ENCODE measurements around the gene CDKN1A. TPM values are rescaled to one million over a fixed set of nuclear protein-coding genes. Genes with fewer than 3 reads are reported as not detected.

CDKN1A gene
- total RNA-seq, 5 donors from 2014 or later (not counting 1 experiment from before 2014, with no cell fraction given), result 9.6 to 88.9 (median 11.8) TPM

DNA sequence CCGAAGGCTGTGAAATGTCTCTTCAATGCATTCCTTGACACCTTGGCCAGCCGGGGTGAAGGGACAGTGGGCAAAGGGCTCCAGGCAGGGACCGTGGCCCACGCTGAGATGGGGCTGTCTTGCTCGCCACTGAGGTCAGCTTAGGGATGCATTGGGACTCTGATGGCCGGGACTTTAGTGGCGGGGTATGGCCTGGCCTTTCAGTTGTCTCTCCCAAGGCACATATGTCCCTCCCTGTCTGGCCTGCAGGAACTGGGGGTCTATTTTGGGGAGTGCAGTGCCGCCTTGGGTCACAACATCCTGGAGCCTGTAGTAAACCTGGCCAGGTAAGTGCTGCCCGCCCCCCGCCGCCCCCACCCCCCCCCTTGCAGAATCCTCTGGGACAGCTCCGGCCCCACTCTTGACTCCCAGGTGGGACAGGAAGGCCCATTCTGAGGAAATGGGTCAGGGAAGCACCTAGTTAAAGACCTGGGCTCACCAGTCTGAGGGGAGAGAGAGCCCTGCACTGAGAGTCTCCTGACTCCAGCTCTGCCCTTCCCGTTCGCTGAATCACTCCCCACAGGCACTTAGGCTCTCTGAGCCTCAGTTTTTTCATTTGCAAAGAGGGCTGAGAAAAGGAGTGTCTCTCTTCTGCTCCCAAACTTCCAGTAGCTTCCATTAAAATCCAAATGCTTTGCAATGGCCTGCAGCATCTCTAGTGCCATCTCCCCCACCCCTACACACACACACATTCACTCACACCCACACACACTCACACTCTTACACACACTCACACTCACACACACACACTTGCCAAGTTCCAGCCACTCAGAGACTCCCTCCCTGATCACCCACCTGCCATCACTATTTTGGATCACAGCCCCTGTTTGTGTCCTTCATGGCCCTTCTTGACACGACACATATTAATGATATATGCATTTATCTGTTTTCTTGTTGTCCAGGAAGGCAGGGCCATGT lies 52.2 kb downstream of the CDKN1A start:
- Histone ChIP-seq H3K4me3 (ENCODE audit: control insufficient read depth in 1 of 2, extremely low read depth in 1 of 2, low read length in 1 of 2) (no peak overlapping the region), H3K36me3 (ENCODE audit: control insufficient read depth in 2 of 2, extremely low read depth in 1 of 2, insufficient read depth in 1 of 2, low read length in 1 of 2) (no peaks in the 10 kb centered on the region), H3K27me3 (replicated peaks in 1 of 2; ENCODE audit: control insufficient read depth in 2 of 2, extremely low read depth in 1 of 2, insufficient read depth in 2 of 2, low read length in 1 of 2) (peaks cover 0 to 4% of the 10 kb centered on the region in 2 experiments), H3K4me1 (ENCODE audit: control insufficient read depth in 1 of 2, extremely low read depth in 1 of 2, insufficient read depth in 2 of 2, low read length in 2 of 2) (peaks cover 0 to 19% of the 10 kb centered on the region in 2 experiments), H3K9me3 (no peaks in the 10 kb centered on the region), H3K27ac (ENCODE audit: low read length) (no peak overlapping the region)
- WGBS (ENCODE audit: insufficient coverage), result 94% methylated on average over 8 of the region's 15 CpGs
- peaks cover 20 to 29% (median 26%) of the 10 kb centered on the region in 3 donors for H3K4me1 Mint-ChIP-seq
- DNase-seq (no peak), ATAC-seq (replicated peaks in 1 of 4) (no peak)
- H3K36me3 Mint-ChIP-seq, result no peaks in the 10 kb centered on the region
- ChIA-PET POLR2A (no interaction called here), CTCF (no interaction called here)
- H3K4me3 Mint-ChIP-seq, result no peak overlapping the region
- H3K27me3 Mint-ChIP-seq, result peaks cover 3 to 4% of the 10 kb centered on the region in 2 donors
- H3K9me3 Mint-ChIP-seq, result no peaks in the 10 kb centered on the region
- no peak overlapping the region for H3K27ac Mint-ChIP-seq

GRCh38 chr6:36731622-36732310 lies 53.3 kb downstream of the CDKN1A start:
- H3K4me3 Mint-ChIP-seq, result no peak overlapping the region
- no peak for DNase-seq
- no peaks in the 10 kb centered on the region for H3K9me3 ChIP-seq
- peaks cover 0 to 4% of the 10 kb centered on the region in 2 experiments for H3K27me3 ChIP-seq (replicated peaks in 1 of 2; ENCODE audit: control insufficient read depth in 2 of 2, extremely low read depth in 1 of 2, insufficient read depth in 2 of 2, low read length in 1 of 2)
- H3K27me3 Mint-ChIP-seq, result peaks cover 3 to 4% of the 10 kb centered on the region in 2 donors
- no peaks in the 10 kb centered on the region for H3K9me3 Mint-ChIP-seq
- no peak overlapping the region for H3K27ac ChIP-seq (ENCODE audit: low read length)
- H3K4me1 ChIP-seq (ENCODE audit: control insufficient read depth in 1 of 2, extremely low read depth in 1 of 2, insufficient read depth in 2 of 2, low read length in 2 of 2), result peaks cover 0 to 22% of the 10 kb centered on the region in 2 experiments
- no peak overlapping the region for H3K27ac Mint-ChIP-seq
- H3K36me3 ChIP-seq (ENCODE audit: control insufficient read depth in 2 of 2, extremely low read depth in 1 of 2, insufficient read depth in 1 of 2, low read length in 1 of 2), result no peaks in the 10 kb centered on the region
- 85% methylated on average over 5 of the region's 12 CpGs for WGBS (ENCODE audit: insufficient coverage)
- H3K36me3 Mint-ChIP-seq, result no peaks in the 10 kb centered on the region
- CTCF ChIA-PET, result interaction anchor here (0.6 to 1.1 kb wide), 2 partner anchors 35 to 153 kb away, joined by 3 to 4 read pairs; no protein-coding TSS in a partner anchor
- POLR2A ChIA-PET, result no interaction called here
- ATAC-seq (replicated peaks in 1 of 4), result no peak
- H3K4me3 ChIP-seq (ENCODE audit: control insufficient read depth in 1 of 2, extremely low read depth in 1 of 2, low read length in 1 of 2), result no peak overlapping the region
- peaks cover 20 to 27% (median 25%) of the 10 kb centered on the region in 3 donors for H3K4me1 Mint-ChIP-seq

DNA sequence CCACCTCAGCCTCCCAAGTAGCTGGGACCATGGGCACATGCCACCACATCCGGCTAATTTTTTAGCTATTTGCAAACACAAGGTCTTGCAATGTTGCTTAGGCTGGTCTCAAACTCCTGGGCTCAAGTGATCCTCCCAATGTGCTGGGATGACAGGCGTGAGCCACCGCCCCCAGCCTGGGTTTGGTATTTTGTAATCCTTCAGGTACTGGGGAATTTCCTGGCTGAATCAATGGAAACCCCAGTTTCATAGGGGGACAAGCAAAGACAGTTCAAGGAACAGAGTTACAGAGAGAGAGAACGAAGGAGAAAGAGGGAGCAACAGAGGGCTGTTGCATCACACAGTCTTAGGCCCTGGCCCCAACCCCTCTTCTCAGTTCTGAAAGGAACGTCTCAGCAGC lies 54.8 kb downstream of the CDKN1A start:
- DNase-seq (no peak), ATAC-seq (replicated peaks in 1 of 4) (no peak)
- Histone ChIP-seq H3K4me3 (ENCODE audit: control insufficient read depth in 1 of 2, extremely low read depth in 1 of 2, low read length in 1 of 2) (no peak overlapping the region), H3K27me3 (replicated peaks in 1 of 2; ENCODE audit: control insufficient read depth in 2 of 2, extremely low read depth in 1 of 2, insufficient read depth in 2 of 2, low read length in 1 of 2) (peaks cover 0 to 4% of the 10 kb centered on the region in 2 experiments), H3K9me3 (no peaks in the 10 kb centered on the region), H3K4me1 (ENCODE audit: control insufficient read depth in 1 of 2, extremely low read depth in 1 of 2, insufficient read depth in 2 of 2, low read length in 2 of 2) (peaks cover 0 to 16% of the 10 kb centered on the region in 2 experiments), H3K36me3 (ENCODE audit: control insufficient read depth in 2 of 2, extremely low read depth in 1 of 2, insufficient read depth in 1 of 2, low read length in 1 of 2) (no peaks in the 10 kb centered on the region), H3K27ac (ENCODE audit: low read length) (no peak overlapping the region)
- H3K27me3 Mint-ChIP-seq, result peaks cover 3 to 4% of the 10 kb centered on the region in 2 donors
- ChIA-PET POLR2A (no interaction called here), CTCF (no interaction called here)
- no peak overlapping the region for H3K27ac Mint-ChIP-seq
- peaks cover 6 to 12% (median 10%) of the 10 kb centered on the region in 3 donors for H3K4me1 Mint-ChIP-seq
- no peak overlapping the region for H3K4me3 Mint-ChIP-seq
- H3K36me3 Mint-ChIP-seq, result no peaks in the 10 kb centered on the region
- no peaks in the 10 kb centered on the region for H3K9me3 Mint-ChIP-seq
- WGBS (ENCODE audit: insufficient coverage), result 100% methylated on average over 1 of the region's 5 CpGs

DNA sequence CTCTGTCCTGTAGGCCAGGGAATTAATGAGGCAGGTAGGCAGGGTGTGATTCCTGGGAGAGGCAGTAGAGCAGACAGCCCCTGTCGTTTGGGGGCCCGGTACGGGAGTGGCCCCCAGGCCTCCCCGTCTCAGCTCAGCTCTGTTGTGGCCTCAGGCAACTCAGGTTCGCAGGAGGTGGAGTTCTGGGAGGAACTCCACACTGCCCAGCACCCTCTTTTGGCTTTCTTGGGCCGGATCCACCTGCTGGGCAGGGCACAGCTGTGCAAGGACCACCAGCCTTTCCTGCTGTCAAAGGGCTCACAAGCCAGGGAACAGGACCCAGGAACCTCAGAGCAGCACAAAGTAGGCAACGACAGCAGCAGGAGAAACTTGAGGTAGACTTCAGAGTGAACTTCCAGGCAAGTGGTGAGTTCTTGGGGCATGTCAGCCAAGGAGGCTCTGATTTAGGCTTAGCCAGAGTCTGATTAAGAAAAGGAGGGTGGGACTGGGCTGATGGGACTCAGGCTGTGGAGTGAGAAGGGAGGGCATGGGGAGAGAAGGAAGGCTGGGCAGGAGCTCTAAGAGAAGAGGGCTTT lies 56.1 kb downstream of the CDKN1A start:
- Mint-ChIP-seq H3K27ac (no peak overlapping the region), H3K9me3 (no peaks in the 10 kb centered on the region), H3K4me1 (peaks cover 6 to 8% (median 6%) of the 10 kb centered on the region in 3 donors), H3K4me3 (peak overlapping the region in 2 of 3 donors; percentile 45 to 64), H3K27me3 (peaks cover 3 to 4% of the 10 kb centered on the region in 2 donors), H3K36me3 (no peaks in the 10 kb centered on the region)
- ChIA-PET POLR2A (interaction anchor here (0.6 to 0.8 kb wide), 2 partner anchors 180 to 195 kb away, joined by 3 to 4 read pairs; no protein-coding TSS in a partner anchor), CTCF (interaction anchor here in 1 of 2 donors (0.7 to 1.0 kb wide), 3 partner anchors 21 to 302 kb away, joined by 3 read pairs; no protein-coding TSS in a partner anchor)
- Histone ChIP-seq H3K9me3 (no peaks in the 10 kb centered on the region), H3K27ac (ENCODE audit: low read length) (no peak overlapping the region), H3K4me1 (ENCODE audit: control insufficient read depth in 1 of 2, extremely low read depth in 1 of 2, insufficient read depth in 2 of 2, low read length in 2 of 2) (peaks cover 0 to 14% of the 10 kb centered on the region in 2 experiments), H3K27me3 (replicated peaks in 1 of 2; ENCODE audit: control insufficient read depth in 2 of 2, extremely low read depth in 1 of 2, insufficient read depth in 2 of 2, low read length in 1 of 2) (peaks cover 0 to 4% of the 10 kb centered on the region in 2 experiments), H3K36me3 (ENCODE audit: control insufficient read depth in 2 of 2, extremely low read depth in 1 of 2, insufficient read depth in 1 of 2, low read length in 1 of 2) (no peaks in the 10 kb centered on the region), H3K4me3 (ENCODE audit: control insufficient read depth in 1 of 2, extremely low read depth in 1 of 2, low read length in 1 of 2) (no peak overlapping the region)
- no peak for DNase-seq
- WGBS (ENCODE audit: insufficient coverage), result 79% methylated on average over 7 of the region's 7 CpGs
- ATAC-seq (replicated peaks in 1 of 4), result no peak

- Histone ChIP-seq H3K27me3 (replicated peaks in 1 of 2; ENCODE audit: control insufficient read depth in 2 of 2, extremely low read depth in 1 of 2, insufficient read depth in 2 of 2, low read length in 1 of 2) (peaks cover 0 to 4% of the 10 kb centered on the region in 2 experiments), H3K36me3 (ENCODE audit: control insufficient read depth in 2 of 2, extremely low read depth in 1 of 2, insufficient read depth in 1 of 2, low read length in 1 of 2) (no peaks in the 10 kb centered on the region), H3K27ac (ENCODE audit: low read length) (no peak overlapping the region), H3K9me3 (no peaks in the 10 kb centered on the region), H3K4me1 (ENCODE audit: control insufficient read depth in 1 of 2, extremely low read depth in 1 of 2, insufficient read depth in 2 of 2, low read length in 2 of 2) (peaks cover 0 to 14% of the 10 kb centered on the region in 2 experiments), H3K4me3 (ENCODE audit: control insufficient read depth in 1 of 2, extremely low read depth in 1 of 2, low read length in 1 of 2) (no peak overlapping the region)
- H3K4me1 Mint-ChIP-seq, result peaks cover 6 to 9% (median 8%) of the 10 kb centered on the region in 3 donors
- H3K27ac Mint-ChIP-seq, result peak overlapping the region in 1 of 2 donors; percentile 71
- ChIA-PET CTCF (interaction anchor here in 1 of 2 donors (0.7 kb wide), 2 partner anchors 20 to 303 kb away, joined by 3 read pairs; no protein-coding TSS in a partner anchor), POLR2A (interaction anchor here (0.6 to 0.8 kb wide), 2 partner anchors 179 to 196 kb away, joined by 3 to 4 read pairs; no protein-coding TSS in a partner anchor)
- DNase-seq (peak in 19 of 35 experiments; percentile 7 to 63 (median 21)), ATAC-seq (replicated peaks in 1 of 4) (peak; percentile 51 to 90 (median 62))
- H3K27me3 Mint-ChIP-seq, result peaks cover 3 to 4% of the 10 kb centered on the region in 2 donors
- 48% methylated on average over 18 of the region's 24 CpGs for WGBS (ENCODE audit: insufficient coverage)
- H3K36me3 Mint-ChIP-seq, result no peaks in the 10 kb centered on the region
- H3K4me3 Mint-ChIP-seq, result peak overlapping the region in 2 of 3 donors; percentile 45 to 64
- no peaks in the 10 kb centered on the region for H3K9me3 Mint-ChIP-seq
These were observed 56.9 kb downstream of the CDKN1A start for GRCh38 chr6:36735110-36736071.
